ENCODE measurements around the gene EPB41L1.

Gene EPB41L1

GRCh38 chr20:36275441-36276189 is 121.1 kb downstream of the EPB41L1 start:
- DNase-seq (ENCODE audit: low spot score) (no peak), FAIRE-seq (no peak)

GRCh38 chr20:36277546-36277945 is 123.0 kb downstream of the EPB41L1 start:
- no peak for FAIRE-seq
- DNase-seq (ENCODE audit: low spot score), result no peak

GRCh38 chr20:36279362-36279761 is 124.8 kb downstream of the EPB41L1 start:
- FAIRE-seq (no peak), DNase-seq (ENCODE audit: low spot score) (no peak)

GRCh38 chr20:36279776-36280175 is 125.2 kb downstream of the EPB41L1 start:
- FAIRE-seq (no peak), DNase-seq (ENCODE audit: low spot score) (no peak)

- FAIRE-seq (no peak), DNase-seq (ENCODE audit: low spot score) (no peak)
These were observed 127.3 kb downstream of the EPB41L1 start for GRCh38 chr20:36281785-36282380.
